NCI-H748 (cell line): ENCODE measurements around the gene SNU13.
"Not testable (repeated sequence)": the region's sequence is repeated elsewhere in the genome, so short reads cannot be mapped to it uniquely, and the experiment has no call there.

ENCODE experiments used
- DNase-seq: peaks from one replicate; lab custom pipeline; 2025; ENCODE audit not compliant: unreplicated experiment; lab: John Stamatoyannopoulos, UW

The SNU13 gene

DNA sequence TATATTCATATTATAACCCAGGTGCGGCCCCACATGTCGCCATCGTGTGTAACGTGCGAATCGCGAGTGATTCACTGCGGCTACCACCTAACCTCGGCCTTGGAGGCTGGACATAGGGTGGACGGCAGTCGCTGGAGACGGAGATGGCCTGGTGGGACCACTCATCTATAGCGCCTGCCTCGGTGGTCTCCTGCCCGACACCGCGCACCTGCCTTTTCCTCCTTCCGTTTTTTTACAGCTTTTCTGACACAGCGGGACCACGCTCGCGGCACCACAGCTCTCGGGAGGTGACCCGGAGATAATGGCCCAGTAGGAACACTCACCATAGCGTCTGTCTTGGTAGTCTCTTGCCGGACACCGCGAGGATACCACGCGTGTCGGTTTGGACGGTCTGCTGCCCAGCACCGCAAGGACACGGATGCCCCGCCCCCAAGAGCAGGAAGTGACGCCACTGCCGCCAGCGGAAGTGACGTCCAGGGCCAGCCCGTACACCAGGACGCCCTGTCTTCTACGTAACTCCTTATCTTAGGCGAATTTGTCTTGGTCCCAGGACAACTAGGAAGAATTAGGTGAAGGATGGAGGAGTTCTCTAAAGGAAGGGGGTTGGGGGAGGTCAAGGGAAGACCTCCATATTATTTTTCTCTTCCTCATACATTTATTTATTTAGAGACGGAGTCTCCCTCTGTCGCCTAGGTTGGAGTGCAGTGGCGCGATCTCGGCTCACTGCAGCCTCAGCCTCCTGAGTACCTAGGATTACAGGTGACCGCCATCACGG lies 6.4 kb downstream of the SNU13 start:
- peak; percentile 89 for DNase-seq

- DNase-seq = peak; percentile 63
Observed at GRCh38 chr22:41681616-41682015, 7.1 kb downstream of the SNU13 start.

- no peak for DNase-seq
Observed at GRCh38 chr22:41676134-41676533, 12.5 kb downstream of the SNU13 start.

- no peak for DNase-seq
Observed at GRCh38 chr22:41674846-41675340, 13.8 kb downstream of the SNU13 start.

GRCh38 chr22:41672780-41673509 lies 15.7 kb downstream of the SNU13 start:
- no peak for DNase-seq

- not testable (repeated sequence) for DNase-seq
Observed at GRCh38 chr22:41672096-41672495, 16.6 kb downstream of the SNU13 start.

- DNase-seq = no peak
Observed at GRCh38 chr22:41668971-41669911, 19.4 kb downstream of the SNU13 start.

DNA sequence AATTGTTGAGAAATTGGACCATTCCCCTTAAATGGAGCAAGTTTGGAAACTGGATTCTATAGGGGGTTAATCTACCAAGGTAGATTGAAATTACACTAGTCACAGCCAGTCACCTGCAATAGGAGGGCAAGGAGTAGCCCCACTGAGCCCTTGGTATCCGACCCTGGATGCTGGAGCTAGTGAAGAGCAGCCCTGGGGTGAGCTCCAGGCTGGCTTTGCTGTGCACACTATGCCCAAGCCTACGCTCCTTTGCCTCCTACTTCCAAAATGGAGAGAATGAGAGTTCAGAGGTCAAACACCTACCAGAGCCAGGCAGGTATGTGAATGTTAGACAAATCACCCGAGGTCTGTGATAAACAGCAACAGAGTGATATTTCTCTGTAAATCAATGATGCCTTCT lies 23.7 kb downstream of the SNU13 start:
- DNase-seq = no peak

- no peak for DNase-seq
Observed at GRCh38 chr22:41664490-41664889, 24.2 kb downstream of the SNU13 start.

GRCh38 chr22:41663594-41663993 lies 25.1 kb downstream of the SNU13 start:
- DNase-seq = not testable (repeated sequence)

- DNase-seq = no peak
Observed at GRCh38 chr22:41661713-41662112, 27.0 kb downstream of the SNU13 start.

- DNase-seq = no peak
Observed at GRCh38 chr22:41661088-41661487, 27.6 kb downstream of the SNU13 start.

DNA sequence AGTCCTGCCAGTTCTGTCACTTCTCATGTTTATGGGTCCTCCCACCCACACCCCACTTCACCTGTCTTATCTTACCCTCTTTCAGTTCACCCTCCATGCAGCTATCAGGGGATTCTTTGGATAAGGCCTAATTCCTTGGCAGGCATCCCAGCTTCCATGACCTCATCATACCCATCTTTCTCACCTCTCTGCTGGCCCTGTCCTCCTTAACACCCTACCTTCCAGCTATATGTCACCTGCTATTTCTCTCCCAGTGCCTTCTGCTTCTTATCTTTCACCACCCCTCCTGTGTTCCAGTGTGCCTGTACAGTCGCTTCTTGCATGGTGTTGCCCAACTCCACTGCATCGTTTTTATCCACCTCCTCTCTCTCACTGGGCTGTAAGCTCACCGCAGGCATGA lies 28.3 kb downstream of the SNU13 start:
- no peak for DNase-seq

DNA sequence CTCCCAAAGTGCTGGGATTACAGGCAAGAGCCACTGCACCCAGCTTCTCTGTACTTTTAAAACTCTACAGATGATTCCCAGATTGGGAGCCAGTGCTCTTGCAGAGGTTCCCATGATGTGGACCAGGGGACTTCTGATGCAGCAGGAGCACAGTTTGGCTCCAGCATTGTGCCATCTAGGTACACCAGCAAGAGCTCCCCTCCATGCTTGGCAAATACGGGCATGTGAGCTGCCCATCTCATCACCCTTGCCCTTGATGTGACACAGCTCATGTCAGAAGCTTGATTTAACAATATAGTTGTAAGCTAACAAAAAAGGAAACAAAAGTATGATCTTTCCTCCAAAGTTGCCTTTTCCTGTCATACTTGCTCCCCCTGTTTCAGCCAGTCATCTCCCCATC lies 28.7 kb downstream of the SNU13 start:
- no peak for DNase-seq

DNA sequence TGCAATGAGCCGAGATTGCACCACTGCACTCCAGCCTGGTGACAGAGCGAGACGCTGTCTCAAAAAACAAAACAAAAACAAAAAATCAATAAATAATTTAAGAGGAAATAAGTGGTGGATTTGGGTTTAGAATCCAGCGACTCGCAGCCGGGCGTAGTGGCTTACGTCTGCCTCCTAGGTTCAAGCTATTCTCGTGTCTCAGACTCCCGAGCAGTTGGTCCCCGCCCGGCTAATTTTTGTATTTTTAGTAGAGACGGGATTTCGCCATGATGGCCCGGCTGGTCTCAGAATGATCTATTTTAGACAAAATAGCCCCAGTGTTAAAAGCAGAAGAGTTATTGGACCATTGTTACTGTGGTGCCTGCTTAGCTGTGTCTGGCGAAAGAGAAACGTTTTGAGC lies 29.8 kb downstream of the SNU13 start:
- no peak for DNase-seq

DNA sequence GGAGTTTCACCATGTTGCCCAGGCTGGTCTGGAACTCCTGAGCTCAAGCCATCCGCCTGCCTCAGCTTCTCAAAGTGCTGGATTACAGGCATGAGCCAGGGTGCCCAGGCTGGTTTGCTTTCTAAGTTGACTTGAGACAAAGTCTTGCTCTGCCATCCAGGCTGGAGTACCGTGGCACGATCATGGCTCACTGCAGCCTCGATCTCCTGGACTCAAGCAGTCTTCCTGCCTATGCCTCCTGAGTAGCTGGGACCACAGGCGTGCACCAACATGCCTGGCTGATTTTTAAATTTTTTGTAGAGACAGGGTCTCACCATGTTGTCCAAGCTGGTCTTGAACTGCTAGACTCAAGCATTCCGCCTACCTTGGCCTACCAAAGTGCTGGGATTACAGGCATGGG lies 31.0 kb downstream of the SNU13 start:
- no peak for DNase-seq

- DNase-seq = no peak
Observed at GRCh38 chr22:41656556-41656955, 32.1 kb downstream of the SNU13 start.

DNA sequence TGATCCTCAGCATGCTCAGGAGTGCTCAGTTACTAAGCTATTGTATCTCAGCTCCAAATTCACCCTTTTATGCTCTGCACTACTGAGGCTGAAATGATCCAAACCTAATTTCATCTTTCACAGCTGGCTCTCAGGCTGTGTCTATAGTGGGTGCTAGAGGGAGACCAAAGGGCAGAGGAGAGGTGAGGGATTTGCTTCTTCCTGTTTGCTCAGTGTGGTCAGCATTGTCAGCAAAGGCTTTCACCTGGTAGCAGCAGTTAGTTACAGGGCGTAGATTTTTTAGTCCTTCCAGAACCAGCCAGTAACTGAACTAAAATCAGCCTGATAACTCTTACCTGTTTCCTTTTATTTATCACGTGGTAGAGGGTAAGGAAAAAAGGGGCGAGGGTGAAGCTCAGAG lies 34.3 kb downstream of the SNU13 start:
- no peak for DNase-seq

DNA sequence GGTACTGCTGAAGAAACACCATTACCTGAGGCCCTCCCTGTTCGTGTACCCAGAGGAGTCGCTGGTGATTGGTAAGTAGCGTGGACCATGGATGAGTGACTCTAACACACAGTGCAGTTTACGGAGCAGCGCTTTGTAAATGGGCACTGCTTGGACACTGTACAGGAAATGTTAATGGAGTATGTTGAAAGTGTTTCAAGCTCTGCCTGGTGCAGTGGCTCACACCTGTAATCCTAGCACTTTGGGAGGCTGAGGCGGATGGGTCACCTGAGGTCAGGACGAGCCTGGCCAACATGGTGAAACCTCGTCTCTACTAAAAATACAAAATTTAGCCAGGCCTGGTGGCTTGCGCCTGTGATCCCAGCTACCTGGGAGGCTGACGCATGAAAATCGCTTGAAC lies 37.8 kb downstream of the SNU13 start:
- DNase-seq = no peak

DNA sequence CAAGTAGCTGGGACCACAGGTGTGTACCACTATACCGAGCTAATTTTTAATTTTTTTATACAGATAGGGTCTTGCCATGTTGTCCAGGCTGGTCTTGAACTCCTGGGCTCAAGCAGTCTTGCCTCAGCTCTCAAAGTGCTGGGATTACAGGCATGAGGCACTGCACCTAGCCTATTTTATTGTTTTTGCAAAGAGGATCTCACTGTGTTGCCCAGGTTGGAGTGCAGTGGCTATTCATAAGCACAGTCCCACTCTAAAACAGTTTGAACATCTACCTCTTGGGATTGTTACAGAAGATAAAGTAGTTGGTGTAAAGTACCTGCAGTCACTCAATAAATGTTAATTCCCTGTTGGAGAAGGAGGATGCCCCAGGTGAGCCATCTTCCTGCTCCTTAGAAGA lies 38.4 kb downstream of the SNU13 start:
- no peak for DNase-seq

DNA sequence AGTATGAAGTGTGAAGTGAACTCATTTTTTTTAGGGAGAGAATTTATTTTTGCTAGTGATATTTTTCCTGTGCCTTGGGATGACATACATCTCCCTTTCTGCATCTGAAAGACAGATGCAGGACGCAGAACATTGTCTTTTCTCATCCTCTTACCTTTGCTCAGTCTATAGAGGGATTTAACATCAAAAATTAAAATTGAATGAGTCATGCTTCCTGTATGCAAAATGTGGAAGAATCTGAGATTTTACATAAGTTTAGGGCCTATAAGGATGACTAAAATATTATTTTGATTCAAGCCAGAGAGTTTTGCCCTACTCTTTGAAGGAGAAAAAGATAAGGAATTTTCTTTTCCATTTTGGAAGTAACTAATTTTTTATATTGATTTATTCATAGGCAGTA lies 40.2 kb downstream of the SNU13 start:
- no peak for DNase-seq
